Central memory CD4-positive, alpha-beta T cell (primary cell): Measurements from ENCODE around the gene ST6GALNAC2.
"Not testable (repeated sequence)": the region's sequence is repeated elsewhere in the genome, so short reads cannot be mapped to it uniquely, and the experiment has no call there.

ENCODE experiments used
- DNase-seq: peaks from one replicate; pipeline ENCODE4 v3.0.0; 2022

ST6GALNAC2 gene

DNA sequence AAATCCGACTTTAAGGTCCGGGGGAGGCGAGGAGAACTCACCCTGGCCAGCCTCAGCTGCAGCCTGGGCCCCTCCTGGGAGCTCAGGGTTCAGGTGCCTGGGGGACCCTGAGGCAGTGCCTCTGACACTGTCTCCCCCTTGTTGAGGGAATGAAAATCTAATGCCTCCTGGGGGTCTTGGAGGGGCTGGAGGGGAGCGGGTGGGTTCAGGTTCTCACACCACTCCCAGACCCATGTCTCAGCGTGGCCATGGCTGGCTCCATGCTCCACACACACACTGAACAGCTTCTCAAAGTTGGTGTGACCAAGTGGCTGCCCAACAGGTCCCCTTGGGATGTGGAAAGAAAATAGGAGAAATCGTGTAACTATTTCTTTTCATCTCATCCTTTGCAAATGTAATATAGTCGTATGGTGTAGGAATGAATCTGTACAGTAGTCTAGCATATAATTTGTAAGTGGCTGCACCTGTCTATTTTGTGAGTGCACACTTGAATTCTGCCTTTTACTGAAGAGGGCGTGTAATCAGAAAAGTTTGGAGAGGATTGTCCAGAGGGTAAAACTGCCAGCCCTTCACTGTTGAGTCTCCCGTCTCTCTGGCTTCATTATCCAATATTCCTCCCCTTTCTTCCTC is 46.6 kb downstream of the ST6GALNAC2 start:
- no peak for DNase-seq

DNA sequence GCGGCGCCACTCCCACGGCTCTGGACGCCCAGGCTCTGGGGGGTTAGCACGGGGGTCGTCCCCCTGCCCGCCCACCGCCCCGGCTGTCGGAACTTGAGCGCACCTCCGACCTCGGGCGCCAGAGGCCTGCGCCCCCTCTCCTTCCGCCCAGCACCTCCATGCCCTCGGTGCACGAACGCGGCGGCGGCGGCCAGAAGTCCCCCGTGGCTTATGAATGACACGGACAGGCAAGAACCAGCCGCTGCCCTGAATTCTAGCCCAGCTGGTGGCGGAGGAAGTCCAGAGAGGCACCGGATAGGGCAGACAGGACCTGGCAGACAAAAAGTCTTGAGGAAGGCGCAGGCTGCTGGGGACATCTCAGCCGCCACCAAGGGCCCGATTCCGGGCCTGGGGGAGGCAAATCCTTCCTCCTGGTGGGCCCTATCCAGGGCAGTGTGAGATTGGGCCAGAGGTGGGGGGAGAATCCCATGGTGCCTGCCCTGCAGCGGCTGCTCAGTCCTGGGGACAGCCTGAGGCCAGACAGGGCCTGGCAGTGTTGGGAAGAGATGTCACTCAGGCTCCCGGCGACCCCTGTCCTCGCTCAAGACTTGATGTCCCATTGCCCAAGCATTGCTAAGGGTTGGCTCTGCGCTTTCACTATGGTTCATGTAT is 47.3 kb downstream of the ST6GALNAC2 start:
- DNase-seq = no peak

DNA sequence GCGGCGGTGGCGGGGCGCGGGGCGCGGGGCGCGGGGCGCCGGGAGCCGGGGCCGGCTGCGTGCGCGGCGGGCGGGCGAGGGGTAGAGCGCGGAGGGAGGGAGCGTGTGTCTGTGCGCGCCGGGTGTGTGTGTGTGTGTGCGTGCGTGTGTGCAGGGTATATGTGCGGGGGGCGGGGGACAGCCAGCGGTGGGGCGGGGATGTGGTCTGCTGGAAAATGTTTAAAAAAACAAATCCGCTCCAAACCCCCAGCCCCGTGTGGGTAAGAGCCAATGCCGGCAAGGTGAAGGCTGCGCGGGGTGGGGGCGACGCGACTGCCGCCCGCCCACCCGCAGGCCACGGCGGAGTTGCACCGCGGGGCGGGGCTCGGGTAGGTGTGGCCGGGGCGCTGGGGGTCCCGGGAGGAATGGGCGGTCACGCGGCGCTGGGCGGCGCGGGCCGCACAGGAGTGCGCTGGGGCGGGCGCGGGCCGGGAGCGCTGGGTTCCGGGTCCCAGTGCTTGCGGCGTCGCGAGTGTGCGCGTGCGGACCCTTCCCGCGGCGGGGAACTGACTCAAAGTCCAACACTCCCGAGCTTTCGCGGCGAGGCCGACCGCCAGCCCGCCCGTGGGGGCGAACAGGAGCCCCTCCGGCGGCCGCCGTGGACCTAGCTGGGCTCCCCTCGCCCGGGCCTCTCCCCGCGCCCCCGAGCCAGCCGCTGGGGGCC is 47.9 kb downstream of the ST6GALNAC2 start, which contains the start of gene CYGB:
CYGB (minus strand) TSS at position 132 of the 703 bp plus-strand sequence. CDS start 167 bp downstream, outside the sequence.
- DNase-seq = no peak

DNA sequence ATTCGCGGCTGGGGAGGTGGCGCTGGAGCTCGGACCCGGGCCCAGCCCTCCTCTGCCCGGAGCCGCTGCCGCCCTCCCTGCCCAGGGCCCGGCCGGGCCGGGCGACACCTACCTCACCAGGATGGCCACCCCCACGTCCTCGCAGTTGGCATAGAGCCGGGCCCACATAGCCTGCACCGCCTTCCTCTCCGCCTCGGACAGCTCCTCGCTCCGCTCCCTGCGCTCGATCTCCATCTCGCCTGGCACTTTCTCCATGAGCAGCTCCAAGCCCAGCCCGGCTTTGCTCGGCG is 48.4 kb downstream of the ST6GALNAC2 start:
- DNase-seq = no peak

DNA sequence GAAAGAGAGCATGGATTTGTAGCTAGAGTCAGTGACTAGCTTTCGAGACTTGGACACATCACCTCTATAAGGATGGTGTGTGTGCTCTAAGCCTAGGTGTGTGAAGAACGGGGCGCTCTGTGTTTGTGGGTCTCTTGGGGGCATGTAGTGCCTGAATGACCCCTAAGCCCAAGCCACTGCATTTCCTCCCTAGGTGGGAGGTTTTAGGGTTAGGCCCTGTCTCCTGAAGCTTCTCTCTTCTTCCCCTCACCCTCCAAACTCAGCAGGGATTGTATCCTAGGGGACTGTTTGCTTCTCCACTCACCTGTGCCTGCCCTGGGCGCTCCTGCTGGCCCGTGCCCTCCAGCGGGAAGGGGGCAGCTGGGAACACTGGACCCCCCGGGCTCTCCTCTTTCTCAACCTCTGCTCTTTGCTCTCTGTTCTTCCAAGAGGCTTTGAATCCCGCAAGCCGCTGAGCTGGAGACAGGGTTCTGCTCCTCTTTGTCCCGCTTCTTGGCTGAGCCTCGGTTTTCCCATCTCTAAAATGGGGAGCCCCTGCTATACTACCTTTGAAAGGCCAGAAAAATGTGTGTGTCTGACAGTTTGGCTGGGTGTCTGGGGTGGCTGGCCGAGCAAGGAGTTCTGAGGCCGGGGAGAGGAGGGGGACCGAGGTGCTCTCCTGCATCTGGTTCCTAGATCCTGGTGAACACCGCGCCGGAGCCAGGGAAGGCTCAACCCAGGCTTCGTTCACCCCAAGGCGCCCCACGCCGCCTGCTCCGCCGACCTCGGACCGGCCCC is 49.0 kb downstream of the ST6GALNAC2 start:
- DNase-seq = no peak

DNA sequence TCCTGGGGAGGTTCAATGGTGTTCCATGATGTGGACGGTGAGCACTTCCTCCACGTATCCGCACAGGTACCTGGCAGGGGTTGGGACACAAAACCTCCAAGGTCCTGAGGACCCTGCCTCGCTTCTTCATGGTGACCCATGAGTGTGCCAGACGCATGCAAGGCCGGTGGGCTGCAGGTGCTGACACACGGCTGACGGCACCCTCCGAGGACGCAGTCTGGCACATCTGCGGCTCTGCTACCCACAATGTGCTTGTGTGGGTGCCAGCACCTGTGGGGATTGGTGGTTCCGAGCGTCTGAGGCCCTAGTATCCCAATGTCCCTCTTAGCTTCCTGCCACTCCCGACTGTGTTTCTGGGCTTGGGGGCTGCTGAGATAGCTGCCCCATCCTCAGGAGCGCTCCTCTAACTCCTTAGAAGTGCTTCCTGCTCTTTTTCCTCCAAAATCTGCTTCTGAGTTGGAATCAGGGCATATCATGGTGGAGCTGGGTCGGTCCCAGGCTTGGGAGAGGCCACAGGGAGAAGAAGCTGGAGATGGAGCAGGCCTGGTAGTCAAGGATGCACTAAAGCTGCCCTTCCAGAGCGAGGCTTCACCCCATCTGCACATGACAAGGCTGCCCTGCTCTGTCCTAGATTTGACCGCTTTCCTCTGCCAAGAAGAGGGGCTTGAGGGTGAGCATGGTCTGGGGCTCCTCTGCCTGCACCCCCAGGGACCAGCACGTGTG is 49.7 kb downstream of the ST6GALNAC2 start:
- no peak for DNase-seq

DNA sequence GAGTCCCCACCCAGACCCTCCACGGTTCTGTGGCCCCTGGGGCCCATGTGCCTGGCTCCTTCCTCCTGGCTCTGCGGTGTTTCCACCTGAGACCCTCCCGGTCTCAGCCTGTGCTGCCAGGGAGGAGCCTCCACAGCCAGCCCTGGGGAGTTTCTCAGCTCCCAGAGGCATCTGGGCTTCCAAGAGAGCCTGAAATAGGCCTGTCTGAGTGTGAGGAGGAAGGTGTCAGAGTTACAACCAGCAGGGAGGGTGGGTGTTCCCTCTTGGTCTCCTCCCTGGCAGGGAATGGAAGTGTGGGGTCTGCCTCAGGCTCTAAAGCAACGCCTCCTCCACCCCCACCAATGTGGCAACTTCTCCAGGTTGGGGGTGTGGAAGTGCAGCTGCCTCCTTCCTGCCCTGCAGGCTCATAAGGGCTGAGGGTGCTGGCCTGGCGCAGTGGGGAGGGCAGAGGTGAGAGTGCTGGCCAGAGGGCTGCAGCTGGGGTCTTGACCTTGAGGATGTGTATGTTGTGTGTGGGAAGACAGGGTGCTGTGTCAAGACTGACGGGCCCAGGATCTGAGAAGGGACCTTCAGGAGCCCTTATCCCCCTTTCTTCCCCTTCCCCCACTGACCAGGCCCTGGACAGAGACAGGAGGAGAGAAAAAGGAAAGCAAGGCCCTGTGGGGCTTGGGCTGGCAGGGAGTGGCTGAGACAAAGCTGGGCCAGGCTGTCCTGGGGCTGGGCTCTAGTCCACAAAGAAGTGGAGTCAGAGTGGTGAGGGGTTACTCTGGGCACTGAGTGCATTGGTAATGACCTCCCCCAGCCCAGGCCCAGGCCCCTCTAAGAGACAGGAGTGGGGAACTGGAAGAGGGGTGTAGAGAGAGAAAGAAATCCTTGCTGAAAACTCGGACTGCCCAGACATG is 50.6 kb downstream of the ST6GALNAC2 start:
- DNase-seq = no peak

DNA sequence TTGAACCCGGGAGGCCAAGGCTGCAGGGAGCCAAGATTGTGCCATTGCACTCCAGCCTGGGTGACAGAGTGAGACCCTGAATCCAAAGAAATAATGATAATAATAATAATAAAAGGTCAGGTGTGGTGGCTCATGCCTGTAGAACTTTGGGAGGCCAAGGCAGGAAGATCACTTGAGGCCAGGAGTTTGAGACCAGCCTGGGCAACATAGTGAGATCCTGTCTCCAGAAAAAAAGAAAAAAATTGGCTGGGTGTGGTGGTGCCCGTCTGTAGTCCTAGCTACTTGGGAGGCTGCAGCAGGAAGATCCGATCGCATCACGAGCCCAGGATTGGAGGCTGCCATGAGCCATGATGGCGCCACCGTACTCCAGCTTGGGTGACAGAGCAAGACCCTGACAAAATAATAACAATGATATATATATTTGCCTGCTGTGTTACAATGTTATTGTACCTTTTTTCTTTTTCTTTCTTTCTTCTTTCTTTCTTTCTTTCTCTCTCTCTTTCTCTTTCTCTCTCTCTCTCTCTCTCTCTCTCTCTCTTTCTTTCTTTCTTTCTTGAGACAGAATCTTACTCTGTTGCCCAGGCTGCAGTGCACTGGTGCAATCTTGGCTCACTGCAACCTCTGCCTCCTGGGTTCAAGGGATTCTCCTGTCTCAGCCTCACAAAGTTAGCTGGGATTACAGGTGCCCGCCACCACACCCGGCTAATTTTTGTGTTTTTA is 51.9 kb downstream of the ST6GALNAC2 start:
- not testable (repeated sequence) for DNase-seq

DNA sequence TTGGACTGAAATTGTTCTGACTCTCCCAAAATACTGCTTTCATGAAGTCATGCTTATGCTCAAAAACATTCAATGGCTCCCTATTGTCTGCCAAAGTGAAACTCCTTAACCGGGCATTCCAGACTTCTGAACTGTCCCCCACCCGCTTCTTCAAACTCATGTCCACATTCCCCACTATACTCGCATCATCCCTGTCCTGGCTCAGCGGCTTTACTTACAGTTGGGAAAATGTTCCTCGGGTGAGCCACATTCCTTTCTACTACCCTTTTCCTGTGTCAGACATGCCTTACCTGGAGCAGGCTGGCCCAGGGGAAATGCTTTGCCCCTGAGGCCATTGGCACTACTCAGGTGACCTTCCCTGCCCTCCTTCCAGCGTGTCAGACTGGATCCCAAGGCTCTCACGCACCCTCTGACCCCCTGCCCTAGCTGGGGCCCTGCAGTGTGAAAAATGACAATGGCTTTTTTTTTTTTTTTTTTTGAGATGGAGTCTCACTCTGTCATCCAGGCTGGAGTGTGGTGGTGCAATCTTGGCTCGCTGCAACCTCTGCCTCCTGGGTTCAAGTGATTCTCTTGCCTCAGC is 53.5 kb downstream of the ST6GALNAC2 start:
- DNase-seq = no peak

DNA sequence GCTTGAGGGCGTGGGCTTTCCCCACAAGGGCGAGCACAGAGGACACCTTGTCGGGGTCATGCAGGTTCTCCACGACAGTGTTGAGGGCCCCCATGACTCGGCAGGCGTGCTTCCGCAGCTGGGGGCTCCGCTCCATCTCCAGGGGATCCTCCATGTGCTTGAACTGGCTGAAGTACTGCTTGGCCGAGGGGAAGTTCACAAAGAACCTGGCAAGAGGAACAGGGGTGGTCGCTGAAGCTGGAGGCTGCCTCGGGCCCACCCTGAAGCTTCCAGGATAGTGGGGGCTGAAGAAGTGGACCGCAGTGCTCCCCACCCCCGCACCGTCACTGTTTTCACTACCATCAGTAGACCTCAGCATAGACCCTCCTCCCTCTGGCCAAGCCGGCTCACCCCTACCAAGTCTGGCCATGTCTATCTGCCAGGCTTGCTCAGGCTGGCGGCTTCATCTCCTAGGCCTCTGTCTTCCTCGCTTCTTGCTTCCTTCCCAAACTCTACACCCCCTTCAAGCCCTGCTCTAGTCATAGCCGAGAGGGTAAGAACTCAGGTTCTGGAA is 54.1 kb downstream of the ST6GALNAC2 start:
- no peak for DNase-seq

DNA sequence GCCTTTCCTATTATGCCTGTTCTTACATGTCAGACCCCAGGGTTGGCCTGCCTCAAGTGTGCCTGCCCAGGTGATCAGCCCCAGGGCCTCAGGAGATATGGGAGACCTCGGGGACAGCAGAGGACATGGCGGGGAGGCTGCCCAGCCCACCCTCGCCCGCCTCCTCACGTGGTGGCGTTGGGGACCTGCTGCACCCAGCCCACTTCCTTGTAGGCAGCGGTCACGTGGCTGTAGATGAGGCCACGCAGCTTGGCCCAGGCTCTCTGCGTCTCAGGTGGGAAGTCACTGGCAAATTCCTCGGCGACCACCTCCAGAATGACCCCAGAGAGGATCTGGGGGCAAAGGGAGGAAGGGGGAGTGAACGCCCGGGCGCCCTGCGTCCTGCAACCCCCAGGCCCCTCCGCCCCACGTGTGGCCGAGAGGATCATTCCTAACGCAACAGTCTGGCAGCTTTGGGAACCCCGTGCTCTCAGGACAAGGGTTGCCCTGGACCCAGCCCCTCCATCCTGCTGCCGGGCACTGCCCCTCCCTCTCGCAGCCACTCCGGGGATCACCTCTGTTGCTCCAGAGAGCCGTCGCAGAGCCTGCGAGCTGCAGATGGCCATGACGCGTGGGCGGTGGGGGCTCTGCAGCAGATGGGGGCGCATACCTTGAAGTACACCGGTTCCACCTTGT is 54.7 kb downstream of the ST6GALNAC2 start:
- no peak for DNase-seq

DNA sequence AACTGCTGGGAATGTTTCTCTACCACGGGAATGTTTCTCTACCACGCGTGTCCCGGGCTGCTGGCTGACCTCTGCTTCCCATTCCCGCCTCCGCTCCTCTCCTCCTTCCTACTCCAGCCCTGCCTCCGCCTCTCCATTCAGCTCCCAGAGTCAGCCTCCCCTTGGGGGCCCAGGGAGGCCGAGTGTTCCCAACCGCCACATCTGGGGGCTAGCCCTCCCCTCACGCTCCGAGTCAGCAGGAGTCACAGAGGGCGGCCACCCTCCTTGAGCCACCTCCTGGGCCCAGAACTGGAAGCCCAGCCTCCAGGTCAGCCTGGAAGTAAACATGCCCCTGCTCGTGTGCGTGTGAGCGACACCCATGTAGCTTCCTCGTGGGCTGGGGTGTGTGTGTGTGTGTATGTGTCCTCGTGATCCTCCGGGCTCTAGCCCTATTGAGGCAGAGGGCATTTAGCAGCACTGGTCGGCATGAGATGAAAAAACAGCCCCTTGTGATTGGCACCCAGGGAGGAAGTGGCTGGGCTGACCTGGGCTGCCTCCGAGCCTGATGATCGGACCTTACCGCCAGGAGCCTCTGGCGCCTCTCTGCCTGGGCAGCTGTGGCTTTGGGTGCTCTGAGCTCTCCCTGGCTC is 55.5 kb downstream of the ST6GALNAC2 start:
- no peak for DNase-seq

DNA sequence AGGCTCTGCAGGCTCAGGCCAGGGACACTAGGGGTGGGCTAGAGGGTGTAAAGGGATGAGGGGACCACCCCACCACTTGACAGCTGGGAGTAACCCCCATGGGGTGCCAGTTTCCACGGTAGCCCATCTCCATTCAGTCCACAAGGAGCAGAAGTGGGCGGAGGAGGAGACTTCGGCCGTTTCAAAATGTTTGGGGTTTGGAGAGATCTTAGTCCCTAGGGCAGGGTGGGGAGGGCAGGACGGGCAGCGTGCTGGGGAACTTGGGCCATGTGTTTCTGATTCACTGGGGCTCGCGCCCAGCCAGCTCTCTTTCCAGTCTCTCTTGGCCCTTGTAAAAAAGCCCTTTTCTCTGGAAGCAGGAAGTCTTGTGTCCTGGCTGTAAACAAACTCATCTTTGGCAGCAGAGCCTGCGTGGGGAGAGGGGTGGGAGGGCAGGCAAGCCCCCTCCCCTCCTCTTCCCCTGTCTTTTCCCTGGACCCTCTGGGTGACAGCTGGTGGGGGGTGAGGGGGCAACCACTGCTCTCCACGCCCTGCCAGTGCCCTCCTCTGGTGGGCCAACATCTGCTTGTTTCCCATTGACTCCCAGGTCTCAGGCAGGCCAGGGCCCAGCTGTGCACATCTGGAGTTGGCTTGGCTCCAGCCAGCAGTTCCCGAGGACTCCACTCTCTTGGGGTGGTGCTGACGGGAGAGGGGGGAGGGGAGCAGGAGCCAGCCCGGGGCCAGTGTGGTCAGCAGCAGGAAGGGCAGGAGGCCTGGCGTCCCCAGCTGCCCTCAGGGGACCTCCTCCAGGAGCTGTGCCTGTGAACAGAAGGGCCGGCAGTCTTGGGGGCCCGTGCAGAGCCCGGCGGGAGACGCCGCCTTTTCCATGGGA is 56.2 kb downstream of the ST6GALNAC2 start:
- DNase-seq = no peak

DNA sequence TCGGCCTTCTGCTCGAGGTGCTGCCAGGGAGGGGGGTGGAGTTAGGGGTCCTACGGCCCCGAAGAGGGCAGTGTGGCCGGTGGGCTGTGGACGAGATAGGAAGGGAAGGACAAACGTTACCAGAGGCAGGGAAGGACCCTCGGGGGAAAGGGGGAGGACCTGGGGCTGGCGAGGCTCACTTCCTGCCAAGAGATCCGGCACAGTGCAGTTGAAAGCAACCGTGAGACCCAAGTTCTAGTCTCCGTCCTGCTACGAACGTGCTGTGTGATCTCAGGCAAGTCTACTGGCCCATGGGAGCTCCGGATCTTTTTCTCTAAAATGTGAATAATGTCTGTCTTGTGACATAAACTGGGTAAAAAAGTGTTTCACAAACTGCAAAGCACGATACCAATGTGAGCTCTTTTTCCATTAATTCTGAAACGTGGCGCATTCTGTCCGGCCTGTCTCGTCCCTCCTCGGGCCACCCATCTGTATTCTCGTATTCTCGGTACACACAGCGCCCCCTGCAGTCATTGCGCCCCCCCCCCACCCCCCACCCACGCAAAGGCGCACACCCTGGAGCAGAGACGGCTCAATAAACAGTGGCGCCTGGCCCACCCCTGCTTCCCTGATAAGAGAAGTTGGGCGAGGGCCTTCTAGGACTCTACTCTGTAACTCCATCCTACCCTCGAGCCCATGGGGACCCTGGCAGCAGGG is 57.0 kb downstream of the ST6GALNAC2 start:
- DNase-seq = no peak

DNA sequence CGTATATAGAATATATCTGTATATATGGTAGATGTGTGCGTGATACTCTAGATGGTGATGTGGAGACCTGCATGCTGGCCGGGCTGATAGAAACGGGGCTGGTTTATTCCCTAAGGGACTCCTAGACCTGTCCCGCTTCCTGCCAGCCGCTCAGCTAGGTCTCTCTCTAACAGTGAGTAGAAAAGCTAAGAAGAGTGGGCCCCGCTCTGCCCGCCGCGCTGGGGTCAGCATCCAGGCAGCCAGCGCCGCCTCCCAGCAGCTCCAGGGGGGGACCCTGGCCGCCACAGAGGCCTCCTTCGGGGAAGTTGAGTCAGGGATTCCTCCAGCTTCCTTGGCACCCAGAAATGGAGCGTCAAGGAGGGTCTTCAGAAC is 57.5 kb downstream of the ST6GALNAC2 start:
- no peak for DNase-seq

DNA sequence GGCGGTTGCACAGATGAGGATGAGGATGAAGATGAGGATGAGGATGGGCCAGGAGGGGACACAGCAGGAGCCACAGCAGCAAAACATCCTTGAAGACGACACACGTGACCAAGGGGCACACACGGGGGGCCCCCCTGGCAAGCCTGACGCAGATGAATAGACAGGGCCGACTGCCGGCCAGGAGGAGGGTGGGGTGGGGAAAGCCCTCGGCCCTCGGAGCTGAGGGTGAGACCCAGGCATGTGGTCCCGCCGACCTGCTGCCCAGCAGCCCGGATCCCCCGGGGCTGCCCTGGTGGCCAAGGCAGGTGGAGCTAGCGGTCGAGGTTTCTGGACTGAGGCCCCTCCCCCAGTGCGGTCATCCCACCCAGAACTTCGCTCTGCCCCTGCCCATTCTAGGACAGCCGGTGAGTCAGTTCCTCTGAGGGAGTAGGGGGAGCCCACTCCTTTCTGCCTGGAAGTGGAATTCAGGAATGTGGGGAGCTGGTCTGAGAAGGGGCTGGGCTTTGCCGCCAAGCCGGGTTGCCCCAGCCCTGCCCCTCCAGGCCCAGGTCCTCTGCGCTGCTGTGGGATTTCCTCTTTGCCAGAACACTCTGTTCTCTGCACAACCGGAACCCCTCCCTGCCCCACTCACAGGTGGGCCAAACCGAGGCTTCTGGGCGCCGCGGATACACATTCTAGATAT is 58.1 kb downstream of the ST6GALNAC2 start:
- peak; percentile 50 for DNase-seq

DNA sequence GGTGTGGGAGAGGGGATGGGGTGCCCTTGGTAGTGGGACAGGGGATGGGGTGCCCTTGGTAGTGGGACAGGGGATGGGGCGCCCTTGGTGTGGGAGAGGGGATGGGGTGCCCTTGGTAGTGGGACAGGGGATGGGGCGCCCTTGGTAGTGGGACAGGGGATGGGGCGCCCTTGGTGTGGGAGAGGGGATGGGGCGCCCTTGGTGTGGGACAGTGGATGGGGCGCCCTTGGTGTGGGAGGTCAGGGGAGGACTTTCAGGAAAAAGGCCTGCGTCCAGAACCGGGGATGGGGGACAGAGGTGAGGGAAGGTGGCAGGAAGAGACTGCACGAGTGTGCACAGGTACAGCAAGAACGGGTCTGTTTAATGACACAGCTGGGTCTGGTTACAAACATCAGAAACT is 58.6 kb downstream of the ST6GALNAC2 start:
- not testable (repeated sequence) for DNase-seq
